HEK293 (cell line): Measurements from ENCODE around the gene LRRC4C.

Experiments
- CTCF ChIA-PET: fragments of 350-600 bp; formaldehyde crosslinking; extraction: SDS; loops from one replicate; lab custom pipeline; 2021; ENCODE audit warnings: antibody characterized with exemption; lab: Yijun Ruan, JAX
- POLR2A ChIA-PET: fragments of 300-600 bp; formaldehyde crosslinking; extraction: SDS; loops from one replicate; lab custom pipeline; 2020; ENCODE audit warnings: antibody characterized with exemption, inconsistent platforms; lab: Yijun Ruan, JAX
- H3K27ac ChIP-seq: fragments of 200-500 bp; sonication (Bioruptor generic); 2 replicates; pipeline ENCODE4 v1.5.1; 2014; ENCODE audit warnings: low read depth, low read length, control low read depth, inconsistent platforms; ENCODE audit errors: extremely low read depth
- H3K36me3 ChIP-seq, 2 experiments: fragments of 200-500 bp in 1 of 2; sonication (Bioruptor generic) in 1 of 2; 1 replicate in 1 of 2; 2 replicates in 1 of 2; pipeline ENCODE4 v1.5.1; 2014 to 2017; ENCODE audit warnings: inconsistent platforms in 2 of 2, low read length in 2 of 2; ENCODE audit not compliant: control insufficient read depth in 2 of 2, insufficient read depth in 1 of 2
- H3K4me1 ChIP-seq: fragments of 200-500 bp; sonication (Bioruptor generic); 2 replicates; pipeline ENCODE4 v1.5.1; 2014; ENCODE audit warnings: mild to moderate bottlenecking, low read length, inconsistent platforms; ENCODE audit not compliant: control insufficient read depth, insufficient read depth
- H3K4me3 ChIP-seq: 2 replicates; pipeline ENCODE4 v1.5.1; 2011; ENCODE audit warnings: low read depth, mild to moderate bottlenecking, control low read depth, low read length, moderate library complexity
- H3K9me3 ChIP-seq: fragments of 200-500 bp; sonication (Bioruptor generic); 2 replicates; pipeline ENCODE4 v1.5.1; 2014; ENCODE audit warnings: low read depth, low read length, inconsistent platforms; ENCODE audit not compliant: control insufficient read depth, insufficient read depth
- EGR2 ChIP-seq: fragments of 450-650 bp; formaldehyde crosslinking; IDR thresholded peaks from 2 replicates; pipeline ENCODE4 v1.5.1; 2016; ENCODE audit warnings: low read depth, missing biosample characterization, missing genetic modification characterization
- IKZF3 ChIP-seq: fragments of 450-650 bp; IDR thresholded peaks from 2 replicates; pipeline ENCODE4 v1.5.0; 2018; ENCODE audit warnings: missing biosample characterization, mild to moderate bottlenecking, missing genetic modification characterization, moderate library complexity
- KLF7 ChIP-seq: fragments of 450-650 bp; formaldehyde crosslinking; IDR thresholded peaks from 2 replicates; pipeline ENCODE4 v1.5.1; 2016; ENCODE audit warnings: missing biosample characterization, missing genetic modification characterization, borderline replicate concordance
- OVOL3 ChIP-seq: fragments of 450-650 bp; formaldehyde crosslinking; IDR thresholded peaks from 2 replicates; pipeline ENCODE4 v1.5.1; 2016; ENCODE audit warnings: missing biosample characterization, missing genetic modification characterization
- PRDM1 ChIP-seq: fragments of 450-650 bp; formaldehyde crosslinking; IDR thresholded peaks from 2 replicates; pipeline ENCODE4; 2016; ENCODE audit warnings: missing biosample characterization, missing genetic modification characterization
- PRDM2 ChIP-seq: fragments of 450-650 bp; formaldehyde crosslinking; IDR thresholded peaks from 2 replicates; pipeline ENCODE4 v1.5.1; 2016; ENCODE audit warnings: missing biosample characterization, missing genetic modification characterization, borderline replicate concordance
- TRIM28 ChIP-seq: IDR thresholded peaks from 2 replicates; pipeline ENCODE4 v1.6.1; 2011; ENCODE audit warnings: low read length, control low read depth, borderline replicate concordance
- ZBTB11 ChIP-seq: fragments of 450-650 bp; formaldehyde crosslinking; conservative IDR thresholded peaks from 2 replicates; pipeline ENCODE4 v1.5.1; 2016; ENCODE audit warnings: low read depth, missing biosample characterization, missing genetic modification characterization
- ZFP3 ChIP-seq: fragments of 450-650 bp; formaldehyde crosslinking; IDR thresholded peaks from 2 replicates; pipeline ENCODE4 v1.5.1; 2016; ENCODE audit warnings: low read depth, missing biosample characterization, missing genetic modification characterization
- ZNF138 ChIP-seq: fragments of 450-650 bp; formaldehyde crosslinking; IDR thresholded peaks from 2 replicates; pipeline ENCODE4 v1.5.1; 2016; ENCODE audit warnings: missing biosample characterization, missing genetic modification characterization, borderline replicate concordance
- ZNF214 ChIP-seq: fragments of 450-650 bp; formaldehyde crosslinking; IDR thresholded peaks from 2 replicates; pipeline ENCODE4 v1.5.1; 2017; ENCODE audit warnings: missing biosample characterization, mild to moderate bottlenecking, missing genetic modification characterization, borderline replicate concordance
- ZNF280C ChIP-seq: fragments of 450-650 bp; formaldehyde crosslinking; IDR thresholded peaks from 2 replicates; pipeline ENCODE4 v1.5.1; 2016; ENCODE audit warnings: missing biosample characterization, missing genetic modification characterization
- ZNF623 ChIP-seq: fragments of 450-650 bp; formaldehyde crosslinking; IDR thresholded peaks from 2 replicates; pipeline ENCODE4 v1.5.1; 2016; ENCODE audit warnings: missing biosample characterization, missing genetic modification characterization
- ZNF626 ChIP-seq: fragments of 450-650 bp; sonication (Bioruptor Pico); formaldehyde crosslinking; IDR thresholded peaks from 2 replicates; pipeline ENCODE4 v1.5.1; 2018; ENCODE audit warnings: missing biosample characterization, missing genetic modification characterization, inconsistent platforms
- ZNF629 ChIP-seq: fragments of 450-650 bp; formaldehyde crosslinking; IDR thresholded peaks from 2 replicates; pipeline ENCODE4 v1.5.1; 2017; ENCODE audit warnings: missing biosample characterization, missing genetic modification characterization
- ZNF639 ChIP-seq: fragments of 450-650 bp; formaldehyde crosslinking; IDR thresholded peaks from 2 replicates; pipeline ENCODE4 v1.5.1; 2016; ENCODE audit warnings: missing biosample characterization, missing genetic modification characterization
- ZNF660 ChIP-seq: fragments of 450-650 bp; IDR thresholded peaks from 2 replicates; pipeline ENCODE4 v1.5.1; 2018; ENCODE audit warnings: missing biosample characterization, mild to moderate bottlenecking, missing genetic modification characterization
- ZSCAN5A ChIP-seq: fragments of 450-650 bp; formaldehyde crosslinking; IDR thresholded peaks from 2 replicates; pipeline ENCODE4 v1.5.1; 2016; ENCODE audit warnings: missing biosample characterization, missing genetic modification characterization

The LRRC4C gene

GRCh38 chr11:40178470-40178869 lies 1281.0 kb downstream of the LRRC4C start:
- CTCF ChIA-PET = no interaction called here
- TF ChIP-seq ZNF138 (tag by site-specific recombination) (no peak), ZNF214 (no peak), OVOL3 (tag by site-specific recombination) (no peak), ZBTB11 (tag by site-specific recombination) (no peak), ZFP3 (no peak), TRIM28 (no peak), ZNF639 (tag by site-specific recombination) (no peak)
- Histone ChIP-seq H3K36me3 (no peaks in the 10 kb centered on the region), H3K4me1 (no peaks in the 10 kb centered on the region), H3K4me3 (no peak overlapping the region), H3K9me3 (no peaks in the 10 kb centered on the region), H3K27ac (no peak overlapping the region)
- POLR2A ChIA-PET = no interaction called here

- no peak for TF ChIP-seq KLF7 (tag by site-specific recombination)
- no peak for TF ChIP-seq IKZF3 (tag by site-specific recombination)
- no peak for TF ChIP-seq ZSCAN5A
- no peaks in the 10 kb centered on the region for H3K9me3 ChIP-seq
- POLR2A ChIA-PET = no interaction called here
- CTCF ChIA-PET = no interaction called here
- H3K27ac ChIP-seq = no peak overlapping the region
- H3K4me3 ChIP-seq = no peak overlapping the region
- no peaks in the 10 kb centered on the region for H3K36me3 ChIP-seq
- no peaks in the 10 kb centered on the region for H3K4me1 ChIP-seq
Measured at GRCh38 chr11:40175980-40176379, 1283.5 kb downstream of the LRRC4C start.

- Histone ChIP-seq H3K4me1 (no peaks in the 10 kb centered on the region), H3K36me3 (no peaks in the 10 kb centered on the region), H3K4me3 (no peak overlapping the region), H3K9me3 (no peaks in the 10 kb centered on the region), H3K27ac (no peak overlapping the region)
- ChIA-PET POLR2A (no interaction called here), CTCF (no interaction called here)
- no peak for TF ChIP-seq TRIM28
- no peak for TF ChIP-seq ZNF626
- no peak for TF ChIP-seq ZNF660 (tag by site-specific recombination)
- TF ChIP-seq PRDM1 (tag by site-specific recombination) = no peak
- TF ChIP-seq EGR2 (tag by site-specific recombination) = no peak
- no peak for TF ChIP-seq PRDM2
- no peak for TF ChIP-seq ZNF623 (tag by site-specific recombination)
- no peak for TF ChIP-seq ZNF629 (tag by site-specific recombination)
- TF ChIP-seq ZNF280C (tag by site-specific recombination) = no peak
Measured at GRCh38 chr11:40170078-40170477, 1289.4 kb downstream of the LRRC4C start.
